Activated CD4-positive, alpha-beta T cell treated with anti-CD3 and anti-CD28 coated beads, Interleukin-2, amount 50 U/mL, for 16 hours (primary cell): Measurements from ENCODE around the gene PRF1.
"Not testable (repeated sequence)": the region's sequence is repeated elsewhere in the genome, so short reads cannot be mapped to it uniquely, and the experiment has no call there.

ENCODE experiments used
- DNase-seq: peaks from one replicate; pipeline ENCODE4 v3.0.0-alpha.2; 2020

The PRF1 gene

DNA sequence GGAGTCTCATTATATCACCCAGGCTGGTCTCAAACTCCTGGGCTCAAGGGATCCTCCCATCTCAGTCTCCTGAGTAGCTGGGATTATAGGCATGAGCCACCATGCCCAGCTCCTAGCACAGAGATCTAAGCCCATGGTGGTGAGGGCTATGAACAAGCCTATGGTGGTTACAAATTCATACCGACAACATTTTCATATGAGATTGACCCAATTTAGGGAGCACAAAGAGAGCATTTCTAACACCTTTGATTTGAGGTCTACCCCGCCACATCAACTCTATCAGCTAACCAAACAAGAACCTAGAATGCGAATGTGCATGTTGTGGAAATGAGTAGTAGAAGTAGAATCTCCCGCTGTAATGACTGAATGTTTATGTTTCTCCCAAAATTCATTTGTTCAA, 14.2 kb upstream of the PRF1 start:
- DNase-seq: no peak

DNA sequence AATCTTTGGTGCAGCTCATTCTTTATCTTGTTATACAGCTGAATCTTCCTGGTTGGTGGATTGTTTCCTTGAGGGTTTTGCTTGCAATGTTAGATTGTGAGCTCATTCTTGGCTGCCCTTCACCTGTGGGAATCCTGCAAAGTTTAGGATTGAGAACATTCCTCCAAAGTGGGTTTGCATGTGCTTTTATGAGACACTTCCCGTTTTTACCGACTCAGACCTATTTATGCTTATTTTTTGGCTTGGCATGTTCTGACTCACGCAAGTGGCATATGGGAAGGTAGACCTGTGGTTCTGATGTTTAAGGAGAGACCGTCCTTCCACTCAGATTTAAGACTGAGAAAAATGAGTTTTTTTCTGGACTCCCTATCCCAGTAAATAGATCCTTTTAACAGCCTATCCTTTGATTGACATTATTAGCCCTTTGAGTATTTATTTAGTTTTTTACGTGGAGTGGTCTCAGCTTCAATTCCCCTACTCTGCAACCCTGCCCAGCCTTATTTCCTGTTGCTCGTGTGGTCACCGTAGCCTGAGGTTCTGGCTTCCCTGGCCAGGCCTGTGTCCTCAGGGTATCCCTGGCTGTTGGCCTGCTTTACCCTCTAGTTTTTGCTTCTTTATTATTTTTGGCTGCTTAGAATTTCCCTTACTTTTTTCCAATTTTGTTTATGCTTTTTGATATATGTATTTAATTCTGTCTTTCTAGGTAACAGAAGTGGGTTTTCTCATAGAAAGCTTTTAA, 13.4 kb upstream of the PRF1 start:
- no peak for DNase-seq

DNA sequence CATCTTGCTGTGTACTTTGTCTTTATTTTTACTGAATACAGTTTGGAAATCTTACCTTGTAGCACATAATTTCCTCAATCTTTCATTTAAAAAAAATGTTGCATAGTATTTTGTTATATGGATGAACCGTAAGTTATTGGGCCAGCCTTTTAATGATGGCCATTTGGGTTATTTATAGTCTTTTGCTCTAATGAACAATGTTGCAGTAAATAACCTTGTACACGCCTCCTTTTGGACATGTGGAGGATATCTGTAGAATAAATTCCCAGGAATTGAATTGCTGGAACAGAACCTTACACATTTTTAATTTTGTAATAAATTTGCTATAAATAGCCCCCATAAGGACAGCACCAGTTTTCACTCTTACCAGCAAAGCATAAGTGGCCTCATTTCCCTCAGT, 12.7 kb upstream of the PRF1 start:
- DNase-seq: no peak

DNA sequence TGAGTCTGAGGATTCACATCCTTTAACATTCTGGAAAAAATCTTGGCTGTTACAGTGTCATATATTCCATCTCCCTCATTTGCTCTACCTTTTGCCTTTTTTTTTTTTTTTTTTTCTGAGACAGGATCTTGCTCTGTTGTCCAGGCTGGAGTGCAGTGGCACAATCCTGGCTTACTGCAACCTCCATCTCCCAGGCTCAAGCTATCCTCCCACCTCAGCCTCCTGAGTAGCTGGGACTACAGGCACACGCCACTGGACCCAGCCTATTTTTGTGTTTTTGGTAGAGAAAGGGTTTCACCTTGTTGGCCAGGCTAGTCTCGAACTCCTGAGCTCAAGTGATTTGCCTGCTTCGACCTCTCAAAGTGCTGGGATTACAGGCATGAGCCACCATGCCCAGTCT, 11.8 kb upstream of the PRF1 start:
- not testable (repeated sequence) for DNase-seq

DNA sequence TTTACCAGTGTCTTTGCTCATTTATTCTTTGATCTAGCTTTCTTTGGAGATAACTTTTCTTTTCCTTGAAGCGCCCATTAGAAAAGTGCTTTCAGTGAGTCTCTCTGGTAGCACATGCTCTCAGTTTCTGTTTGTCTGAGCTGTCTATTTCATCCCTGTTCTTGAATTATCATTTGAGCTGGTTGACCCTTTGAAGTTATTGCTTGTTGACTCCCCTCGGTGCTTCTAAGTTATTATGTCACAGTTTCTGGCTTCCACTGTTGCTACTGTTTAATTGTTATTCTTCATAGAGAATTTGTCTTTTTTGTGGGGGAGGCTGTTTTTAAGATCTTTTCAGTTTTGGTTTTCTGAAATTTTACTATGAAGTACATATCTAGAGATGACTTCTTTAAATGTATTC, 11.4 kb upstream of the PRF1 start:
- no peak for DNase-seq

DNA sequence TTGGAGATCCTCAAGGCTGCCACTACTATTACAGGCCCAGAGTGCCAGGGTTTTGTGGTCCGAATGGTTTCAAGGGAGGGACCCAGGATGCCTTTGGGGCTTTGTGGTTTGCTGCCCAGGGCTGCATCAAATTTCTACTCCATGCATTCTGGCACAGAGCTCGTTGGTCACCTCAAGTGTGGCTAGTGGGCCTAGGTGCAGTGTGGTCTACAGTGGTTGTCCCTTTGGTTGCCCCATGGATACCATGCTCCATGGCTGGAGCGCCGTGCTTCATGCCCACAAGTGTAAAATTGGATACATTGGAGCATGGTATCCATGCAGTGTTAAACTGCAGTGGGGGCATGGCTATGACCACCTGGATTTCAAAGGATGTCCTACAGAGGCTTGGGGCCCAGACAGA, 5.4 kb upstream of the PRF1 start:
- no peak for DNase-seq

DNA sequence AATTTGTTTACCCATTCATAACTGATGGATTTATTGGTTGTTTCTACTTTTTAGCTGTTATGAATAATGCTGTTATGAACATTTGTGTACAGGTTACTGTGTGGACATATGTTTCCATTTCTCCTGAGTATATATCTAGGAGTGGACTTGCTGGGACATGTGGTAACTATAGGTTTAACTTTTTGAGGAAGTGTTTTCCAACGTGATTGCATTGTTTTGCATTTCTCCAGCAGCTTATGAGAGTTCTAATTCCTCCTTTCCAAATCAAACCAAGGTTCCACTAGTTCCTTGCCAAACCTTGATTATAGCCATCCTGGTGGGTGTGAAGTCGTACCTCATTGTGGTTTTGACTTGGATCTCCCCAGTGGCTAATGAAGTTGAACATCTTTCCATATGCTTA, 2.6 kb upstream of the PRF1 start:
- DNase-seq: no peak

DNA sequence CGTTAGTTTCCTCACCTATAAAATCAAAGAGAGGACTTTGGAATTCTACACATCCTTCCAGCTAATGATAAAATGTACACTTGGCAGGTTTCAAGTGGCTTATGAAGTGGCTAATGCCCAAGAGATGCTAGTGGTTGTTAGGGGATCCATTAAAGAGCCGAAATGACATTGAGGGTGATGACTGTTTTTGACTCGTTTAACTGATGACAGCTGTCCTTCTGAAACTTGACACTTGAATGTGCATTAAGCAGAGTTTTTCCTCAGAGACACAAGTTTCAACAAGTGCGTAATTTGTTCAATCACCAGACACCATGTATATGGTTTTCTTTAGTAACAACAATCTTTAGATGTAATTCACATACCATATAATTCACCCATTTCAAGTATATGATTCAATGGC, 1.6 kb upstream of the PRF1 start:
- DNase-seq: no peak

DNA sequence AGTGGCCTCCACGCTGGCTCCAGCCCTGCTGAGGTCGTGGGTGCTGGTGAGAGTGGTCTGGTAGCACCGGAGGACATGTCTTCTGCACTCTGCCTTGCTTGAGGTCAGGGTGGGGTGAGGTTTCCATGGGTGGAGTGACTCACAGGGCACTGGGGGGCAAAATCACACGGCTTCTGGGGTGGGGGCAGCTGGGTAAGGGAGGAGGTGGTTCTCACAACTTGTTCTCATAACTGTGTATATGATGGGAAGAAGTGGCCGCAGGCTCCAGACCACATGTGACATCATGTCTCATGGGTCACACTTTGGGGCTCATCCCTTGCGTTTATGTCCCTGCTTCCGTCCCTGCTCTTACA, 884 bp upstream of the PRF1 start:
- peak; percentile 23 for DNase-seq

DNA sequence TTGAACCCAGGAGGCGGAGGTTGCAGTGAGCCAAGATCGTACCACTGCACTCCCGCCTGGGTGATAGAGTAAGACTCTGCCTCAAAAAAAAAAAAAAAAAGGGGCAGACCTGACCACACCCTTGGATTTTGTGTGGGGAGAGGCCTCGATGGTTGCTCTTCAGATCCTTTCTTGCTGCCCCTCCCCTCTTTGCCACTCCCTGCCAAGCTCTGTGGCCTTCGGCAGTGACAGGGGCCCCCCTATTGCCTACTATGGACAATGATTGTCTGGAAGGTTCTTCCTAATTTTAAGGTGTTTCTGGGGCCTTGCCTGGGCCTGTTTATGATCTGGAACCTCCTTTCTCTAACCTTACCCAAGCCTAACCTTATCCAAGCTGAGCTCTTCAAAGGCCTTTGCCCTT, 795 bp downstream of the PRF1 start:
- no peak for DNase-seq

DNA sequence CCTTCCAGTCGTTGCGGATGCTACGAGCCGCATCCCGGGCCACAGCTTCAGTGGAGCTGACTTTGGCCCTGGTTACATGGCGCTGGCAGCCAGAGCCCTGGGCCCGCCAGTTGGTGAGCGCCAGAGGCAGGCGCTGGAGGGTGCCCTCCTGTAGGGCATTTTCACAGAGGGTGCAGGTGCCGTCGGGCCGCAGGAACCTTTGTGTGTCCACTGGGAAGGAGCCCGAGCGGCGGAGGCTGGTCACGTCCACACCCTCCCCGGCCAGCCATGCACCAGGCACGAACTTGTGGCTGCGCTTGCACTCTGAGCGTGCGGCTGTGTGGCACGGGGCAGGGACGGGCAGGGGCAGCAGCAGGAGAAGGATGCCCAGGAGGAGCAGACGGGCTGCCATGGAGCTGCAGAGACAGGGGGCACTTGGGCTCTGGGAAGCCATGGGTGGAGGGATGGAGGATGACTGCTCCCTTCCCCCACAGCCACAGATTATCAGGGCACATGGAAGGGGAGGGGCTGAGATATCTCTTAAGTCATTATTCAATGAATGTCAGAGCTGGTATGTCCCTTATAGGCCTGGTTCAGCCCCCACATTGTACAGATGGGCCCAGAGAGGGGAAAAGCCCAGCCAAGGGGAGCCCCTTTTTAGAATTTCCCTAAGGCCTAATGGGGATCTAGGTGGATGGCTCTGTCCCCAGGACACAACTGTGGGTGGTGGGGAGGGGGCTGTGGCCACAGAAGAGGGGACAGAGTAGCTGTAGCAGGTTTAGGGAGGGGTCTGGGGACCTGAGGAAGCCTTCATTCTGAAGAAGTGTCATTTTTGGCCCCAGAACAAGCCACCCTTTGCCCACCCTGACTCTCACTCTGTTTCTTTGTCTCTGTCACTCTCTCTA, 1.8 kb downstream of the PRF1 start:
- no peak for DNase-seq

DNA sequence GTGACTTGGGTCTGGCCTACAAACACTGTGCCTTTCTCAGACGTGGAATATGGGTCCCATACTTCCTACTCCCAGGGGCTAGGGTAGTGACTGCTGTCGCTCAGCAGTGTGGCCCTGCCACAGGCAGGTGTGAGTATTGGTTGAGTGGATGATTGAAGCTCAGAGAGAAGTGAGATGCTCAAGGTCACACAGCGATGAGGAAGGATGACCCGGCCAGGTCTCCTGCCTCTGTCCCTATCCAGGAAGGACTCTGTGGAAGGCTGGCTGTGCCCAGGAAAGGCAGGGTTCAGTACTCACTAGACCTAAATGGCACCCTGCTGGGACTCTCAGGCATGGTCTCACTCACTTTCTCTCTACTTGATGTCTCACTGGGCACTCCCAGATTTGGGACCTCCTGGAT, 2.8 kb downstream of the PRF1 start:
- no peak for DNase-seq

DNA sequence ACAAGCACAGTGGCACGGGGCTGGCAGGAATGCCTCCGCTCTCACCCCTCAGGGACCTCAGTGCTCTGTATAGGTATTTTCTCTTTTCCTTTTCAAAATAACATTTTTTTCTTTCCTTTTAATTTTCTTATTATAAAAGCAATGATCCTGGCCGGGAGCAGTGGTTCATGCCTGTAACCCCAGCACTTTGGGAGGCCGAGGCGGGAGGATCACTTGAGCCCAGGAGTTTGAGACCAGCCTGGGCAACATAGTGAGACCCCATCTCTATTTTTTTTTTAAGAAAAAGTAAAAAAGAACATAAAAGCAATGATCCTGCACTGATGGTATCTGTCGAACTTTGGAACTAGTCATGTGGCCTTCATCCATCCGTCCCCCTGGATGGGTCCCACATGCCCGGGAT, 3.2 kb downstream of the PRF1 start:
- DNase-seq: no peak

DNA sequence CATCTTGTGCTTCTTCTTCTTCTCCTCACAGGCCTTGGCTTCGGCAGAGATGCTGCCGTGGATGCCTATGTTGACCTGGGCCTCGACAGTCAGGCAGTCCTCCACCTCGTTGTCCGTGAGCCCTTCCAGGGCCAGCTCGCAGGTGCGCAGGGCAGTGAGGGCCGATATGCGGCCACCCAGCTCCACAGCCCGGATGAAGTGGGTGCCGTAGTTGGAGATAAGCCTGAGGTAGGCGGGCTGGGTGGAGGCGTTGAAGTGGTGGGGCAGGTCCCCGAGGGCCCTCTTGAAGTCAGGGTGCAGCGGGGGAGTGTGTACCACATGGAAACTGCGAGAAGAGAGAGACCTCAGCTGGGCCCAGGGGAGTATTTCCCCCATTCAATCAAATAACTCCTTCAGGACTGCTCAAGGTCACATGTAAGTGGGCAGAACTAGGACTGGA, 3.7 kb downstream of the PRF1 start:
- DNase-seq: no peak

DNA sequence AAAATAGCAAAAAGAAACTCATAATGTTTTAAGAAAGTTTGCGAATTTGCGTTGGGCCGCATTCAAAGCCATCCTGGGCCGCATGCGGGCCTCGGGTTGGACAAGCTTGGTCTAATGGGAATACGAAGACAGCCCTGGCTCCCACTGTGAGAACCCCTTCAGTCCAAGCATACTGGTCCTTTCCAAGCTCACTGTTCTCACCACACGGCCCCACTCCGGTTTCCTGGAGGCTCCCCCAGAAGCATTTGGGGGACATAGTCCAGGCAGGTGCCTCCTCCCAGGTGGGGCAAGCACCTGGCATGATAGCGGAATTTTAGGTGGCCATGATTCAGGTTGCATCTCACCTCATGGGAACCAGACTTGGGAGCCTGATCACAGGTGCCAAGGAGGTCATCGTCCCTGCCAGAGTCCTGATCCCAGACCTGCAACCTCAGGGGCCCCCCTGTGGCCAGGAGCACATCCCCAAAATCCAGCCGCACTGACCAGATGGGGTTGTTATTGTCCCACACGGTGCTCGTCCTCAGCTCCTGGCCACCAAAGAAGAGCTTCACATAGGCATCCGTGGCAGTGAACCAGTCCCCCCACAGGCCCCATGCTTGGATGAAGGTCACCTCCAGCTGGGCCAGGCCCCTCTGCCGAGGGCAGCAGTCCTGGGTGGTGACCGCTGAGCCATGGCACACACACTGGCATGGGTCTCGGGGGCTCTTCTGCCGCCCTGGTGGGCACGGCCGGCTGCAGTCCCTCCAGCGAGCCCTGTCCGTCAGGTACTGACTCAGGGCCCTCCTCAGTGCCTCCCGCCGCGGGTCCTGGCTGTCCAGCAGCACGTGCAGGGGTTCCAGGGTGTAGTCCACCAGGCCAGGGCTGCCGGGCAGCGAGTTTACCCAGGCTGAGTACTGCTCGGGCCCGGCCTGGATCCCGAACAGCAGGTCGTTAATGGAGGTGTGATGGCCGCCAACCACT, 4.4 kb downstream of the PRF1 start:
- DNase-seq: no peak

DNA sequence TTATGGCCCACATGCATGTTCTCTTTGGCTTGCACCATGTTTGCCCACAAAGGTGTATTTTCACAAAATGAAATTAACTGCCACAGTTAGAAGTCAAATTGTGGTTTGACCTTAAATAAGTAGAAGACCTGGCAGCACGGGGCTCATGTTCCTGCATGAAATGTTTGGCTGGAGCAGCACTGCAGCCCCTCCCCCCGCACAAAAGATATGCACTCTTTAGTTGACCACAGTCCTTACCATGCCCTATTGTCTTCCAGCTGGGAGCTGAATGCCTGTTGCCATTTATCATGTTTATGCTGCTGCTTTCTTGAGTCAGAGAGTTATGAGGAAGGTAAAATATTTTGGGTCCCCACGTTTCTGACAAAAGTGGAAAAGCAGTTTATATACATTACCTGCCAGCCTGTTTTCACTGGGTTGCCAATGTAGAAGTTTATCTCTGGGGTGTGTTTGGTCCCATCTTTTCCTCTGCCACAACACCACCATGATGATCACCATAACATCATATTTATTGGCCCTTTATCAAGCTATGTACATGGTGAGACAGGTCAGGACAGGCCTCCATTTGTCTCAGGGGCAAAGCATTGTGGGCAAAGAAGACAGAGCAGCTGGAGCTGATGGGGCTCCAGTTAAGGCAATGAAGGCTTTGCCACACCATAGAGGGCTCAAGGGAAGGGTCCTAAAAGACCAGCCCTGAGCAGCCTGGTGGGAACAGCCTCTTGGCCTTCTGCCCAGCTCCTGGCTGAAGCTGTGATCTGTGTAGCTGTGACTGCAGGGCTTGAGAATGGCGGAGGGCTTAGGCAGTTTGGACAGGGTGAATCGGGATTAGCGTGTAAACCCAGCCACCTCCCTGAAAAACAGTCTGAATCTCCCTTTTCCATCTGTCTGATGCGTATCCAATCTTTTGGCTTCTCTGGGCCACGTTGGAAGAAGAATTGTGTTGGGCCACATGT, 5.4 kb downstream of the PRF1 start:
- DNase-seq: no peak

DNA sequence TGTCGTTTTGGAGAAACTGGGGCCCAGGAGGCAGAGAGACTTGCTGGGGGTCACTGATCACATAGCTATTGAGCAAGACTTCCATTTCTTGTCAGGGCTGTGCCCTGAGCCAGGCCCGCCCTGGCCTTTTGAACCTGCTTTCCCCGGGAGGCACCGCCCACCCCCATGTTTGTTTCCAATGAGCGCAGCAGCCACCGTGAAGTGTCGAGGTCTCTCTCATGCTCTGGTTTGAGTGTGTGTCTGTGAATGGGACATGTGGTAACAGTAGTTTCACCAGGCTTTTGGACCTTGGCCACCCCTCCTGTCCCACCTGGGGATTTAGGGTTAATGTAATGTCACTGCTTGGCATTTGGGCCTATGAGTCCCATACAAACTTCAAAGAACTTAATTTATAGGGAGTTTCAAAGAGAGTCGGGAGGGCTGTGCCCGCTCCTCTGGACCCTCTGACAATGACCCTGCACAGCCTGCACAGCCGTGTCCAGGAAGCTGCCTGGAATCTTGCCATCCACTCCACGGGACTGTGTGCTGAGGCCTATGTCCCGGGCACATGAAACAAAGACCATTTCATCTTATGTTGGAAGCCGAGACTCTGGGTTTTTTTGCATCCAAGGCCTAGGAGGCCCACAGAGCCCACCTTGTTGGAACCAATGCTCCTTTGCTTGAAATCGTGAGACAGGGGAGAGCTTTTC, 6.3 kb downstream of the PRF1 start:
- no peak for DNase-seq

DNA sequence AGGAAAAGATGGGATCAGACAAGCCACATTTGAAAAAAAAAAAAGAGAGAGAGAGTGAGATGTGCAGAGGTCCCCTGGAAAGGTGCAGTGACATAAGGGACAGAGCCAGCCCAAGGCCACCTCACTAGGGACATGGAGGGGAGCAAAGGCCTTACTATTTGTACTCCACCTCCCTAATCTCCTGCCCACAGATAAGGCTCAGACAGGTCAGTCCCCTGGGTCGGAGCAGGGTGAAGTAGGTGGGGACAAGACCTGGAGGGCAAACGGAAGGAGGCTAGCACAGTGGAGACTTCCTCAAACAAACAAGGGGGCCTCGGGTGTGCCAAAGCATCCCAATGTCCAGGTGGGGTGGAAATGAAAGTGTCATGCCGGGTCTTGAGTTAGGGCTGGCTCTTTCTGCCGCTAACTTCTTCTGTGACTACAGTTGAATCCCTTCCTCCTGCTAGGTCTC, 7.0 kb downstream of the PRF1 start:
- no peak for DNase-seq

DNA sequence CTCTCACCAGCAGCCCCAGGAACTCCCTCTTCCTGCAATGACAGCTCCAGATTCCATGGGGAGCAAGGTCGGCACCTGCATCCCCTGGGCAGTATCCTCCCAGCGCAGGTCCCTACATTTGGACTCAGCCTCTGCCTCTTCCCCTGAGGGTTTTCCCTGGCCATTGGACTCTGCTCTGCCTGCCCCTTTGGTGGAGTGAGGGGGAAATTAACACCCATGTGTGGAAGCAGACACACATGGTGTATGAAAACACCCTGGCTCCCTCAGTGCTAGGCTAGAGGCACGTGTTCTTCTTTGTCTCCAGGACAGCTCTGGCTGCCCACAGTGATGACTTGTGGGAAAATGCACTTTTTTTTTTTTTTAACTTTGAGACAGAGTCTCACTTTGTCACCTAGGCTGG, 8.4 kb downstream of the PRF1 start:
- no peak for DNase-seq

DNA sequence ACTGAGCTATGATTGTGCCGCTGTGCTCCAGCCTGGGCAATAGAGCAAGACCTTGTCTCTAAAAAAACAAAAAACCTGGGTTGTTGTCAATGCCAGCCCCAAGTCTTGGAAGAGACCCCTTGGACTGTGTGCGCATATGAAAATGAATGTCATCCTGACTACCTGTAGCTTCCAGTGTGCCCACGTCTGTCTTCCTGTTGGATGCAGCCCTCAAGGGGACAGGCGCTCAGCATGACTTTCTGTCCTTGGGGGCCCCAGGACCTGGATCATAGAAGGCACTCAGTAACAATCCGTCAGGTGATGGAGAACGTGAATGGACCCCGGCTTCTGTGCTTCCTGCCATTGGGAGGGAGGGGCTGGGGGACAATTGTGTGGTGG, 9.0 kb downstream of the PRF1 start:
- no peak for DNase-seq

DNA sequence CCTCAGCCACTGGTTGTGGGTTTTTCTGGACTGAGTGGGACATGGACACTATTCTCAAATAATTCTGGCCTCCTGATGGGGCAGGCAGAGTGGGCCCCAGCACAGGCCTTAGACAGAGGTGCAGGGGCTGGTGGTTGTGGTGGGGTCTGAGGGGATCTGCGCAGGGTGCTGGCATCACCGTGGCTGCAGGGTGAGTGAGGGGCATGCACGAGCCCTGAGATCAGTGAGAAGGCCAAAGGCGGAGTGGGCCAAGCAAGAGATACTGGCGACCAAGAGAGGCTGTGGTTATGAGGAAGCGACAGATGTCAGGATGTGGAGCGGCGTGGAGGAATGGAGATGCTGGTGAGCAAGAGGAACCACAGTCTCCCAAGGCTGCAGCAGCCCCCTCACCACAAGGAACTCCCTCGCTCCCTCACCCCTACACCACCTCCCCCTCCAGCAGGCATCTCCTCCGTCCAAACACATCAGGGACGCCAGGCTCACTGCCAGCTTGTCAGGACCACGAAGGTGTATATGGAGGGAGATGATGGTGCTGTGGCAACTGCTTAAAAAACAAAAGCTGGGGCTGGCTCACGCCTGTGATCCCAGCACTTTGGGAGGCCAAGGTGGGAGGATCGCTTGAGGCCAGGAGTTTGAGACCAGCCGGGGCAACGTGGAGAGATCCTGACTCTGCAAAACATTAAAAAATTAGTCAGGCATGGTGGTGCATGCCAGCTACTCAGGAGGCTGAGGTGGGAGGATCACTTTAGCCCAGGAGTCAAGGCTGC, 9.6 kb downstream of the PRF1 start:
- DNase-seq: no peak
